ENCODE data around the gene SLC35D1.

GRCh38 chr1:67019600-67020136, 34.3 kb downstream of the SLC35D1 start:
- TF ChIP-seq ZNF18 (CRISPR knock-in tag; IDR thresholded peaks at IDR 0.05; ENCODE audit: insufficient replicate concordance) (no peak), TARDBP (CRISPR knock-in tag; IDR thresholded peaks at IDR 0.05) (no peak), CTCF (CRISPR knock-in tag; IDR thresholded peaks at IDR 0.05) (no peak), MAX (IDR thresholded peaks at IDR 0.05) (no peak)
